Measurements from ENCODE around the gene LSM14A.

Gene LSM14A

DNA sequence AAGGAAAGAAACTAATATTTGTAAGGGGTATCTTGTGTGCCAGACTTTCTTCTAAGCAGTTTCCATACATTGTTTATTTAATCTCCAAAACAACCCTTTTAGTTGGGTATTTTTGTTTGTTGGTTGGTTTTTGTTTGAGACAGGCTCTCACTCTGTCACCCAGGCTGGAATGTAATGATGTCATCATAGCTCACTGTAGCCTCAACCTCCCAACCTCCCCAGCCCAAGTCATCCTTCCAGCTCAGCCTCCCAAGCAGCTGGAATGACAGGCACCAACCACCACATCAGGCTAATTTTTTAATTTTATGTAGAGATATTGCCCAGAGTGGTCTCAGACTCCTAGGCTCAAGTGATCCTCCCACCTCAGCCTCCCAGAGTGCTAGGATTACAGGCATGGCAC is 41.2 kb upstream of the LSM14A start (continued):
- TF ChIP-seq ZSCAN23 (tag by site-specific recombination; IDR thresholded peaks at IDR 0.05) (no peak), ZNF175 (tag by site-specific recombination; IDR thresholded peaks at IDR 0.05) (no peak), HOXC10 (CRISPR knock-in tag; IDR thresholded peaks at IDR 0.05) (no peak), ZNF610 (tag by site-specific recombination; IDR thresholded peaks at IDR 0.05; ENCODE audit: borderline replicate concordance) (no peak), SP7 (tag by site-specific recombination; IDR thresholded peaks at IDR 0.05) (0 out of 2 replicates have a peak, but pooled peaks have one; percentile 16), ZNF274 (IDR thresholded peaks at IDR 0.05; ENCODE audit: low read length) (no peak), ZNF274 (tag by site-specific recombination; IDR thresholded peaks at IDR 0.05; ENCODE audit: borderline replicate concordance) (no peak), GLIS2 (tag by site-specific recombination; IDR thresholded peaks at IDR 0.05) (no peak), HOXA7 (CRISPR knock-in tag; IDR thresholded peaks at IDR 0.05; ENCODE audit: borderline replicate concordance) (no peak), RBAK (tag by site-specific recombination; IDR thresholded peaks at IDR 0.05) (no peak), HOXD13 (CRISPR knock-in tag; IDR thresholded peaks at IDR 0.05; ENCODE audit: borderline replicate concordance) (no peak), ZFP69B (tag by site-specific recombination; IDR thresholded peaks at IDR 0.05) (no peak), OVOL3 (tag by site-specific recombination; IDR thresholded peaks at IDR 0.05) (no peak), ZNF335 (tag by site-specific recombination; conservative IDR thresholded peaks at IDR 0.05) (peak; percentile 45; the same call in 1 of the 2 replicates), ZNF266 (tag by site-specific recombination; IDR thresholded peaks at IDR 0.05; ENCODE audit: low read depth) (no peak), ZNF19 (tag by site-specific recombination; IDR thresholded peaks at IDR 0.05; ENCODE audit: low read depth) (no peak), ZNF112 (tag by site-specific recombination; IDR thresholded peaks at IDR 0.05) (no peak), MZF1 (tag by site-specific recombination; IDR thresholded peaks at IDR 0.05; ENCODE audit: borderline replicate concordance) (no peak), ZNF654 (tag by site-specific recombination; IDR thresholded peaks at IDR 0.05; ENCODE audit: low read depth) (no peak), ZNF16 (tag by site-specific recombination; IDR thresholded peaks at IDR 0.05; ENCODE audit: low read depth) (no peak), ZNF585B (tag by site-specific recombination; IDR thresholded peaks at IDR 0.05) (no peak), ZNF548 (tag by site-specific recombination; IDR thresholded peaks at IDR 0.05) (no peak), ZNF501 (tag by site-specific recombination; IDR thresholded peaks at IDR 0.05) (no peak), ZBTB48 (tag by site-specific recombination; IDR thresholded peaks at IDR 0.05) (no peak), IKZF3 (tag by site-specific recombination; IDR thresholded peaks at IDR 0.05) (no peak), ZNF174 (tag by site-specific recombination; IDR thresholded peaks at IDR 0.05) (no peak), WT1 (tag by site-specific recombination; IDR thresholded peaks at IDR 0.05) (peak; percentile 62; the same call in 1 of the 2 replicates), ZNF670 (tag by site-specific recombination; IDR thresholded peaks at IDR 0.05; ENCODE audit: low read depth) (no peak), OSR2 (tag by site-specific recombination; IDR thresholded peaks at IDR 0.05) (no peak), ZNF571 (tag by site-specific recombination; IDR thresholded peaks at IDR 0.05) (no peak), GLI2 (tag by site-specific recombination; IDR thresholded peaks at IDR 0.05; ENCODE audit: borderline replicate concordance, low read depth) (no peak)
- TF ChIP-seq, protein P1, sequence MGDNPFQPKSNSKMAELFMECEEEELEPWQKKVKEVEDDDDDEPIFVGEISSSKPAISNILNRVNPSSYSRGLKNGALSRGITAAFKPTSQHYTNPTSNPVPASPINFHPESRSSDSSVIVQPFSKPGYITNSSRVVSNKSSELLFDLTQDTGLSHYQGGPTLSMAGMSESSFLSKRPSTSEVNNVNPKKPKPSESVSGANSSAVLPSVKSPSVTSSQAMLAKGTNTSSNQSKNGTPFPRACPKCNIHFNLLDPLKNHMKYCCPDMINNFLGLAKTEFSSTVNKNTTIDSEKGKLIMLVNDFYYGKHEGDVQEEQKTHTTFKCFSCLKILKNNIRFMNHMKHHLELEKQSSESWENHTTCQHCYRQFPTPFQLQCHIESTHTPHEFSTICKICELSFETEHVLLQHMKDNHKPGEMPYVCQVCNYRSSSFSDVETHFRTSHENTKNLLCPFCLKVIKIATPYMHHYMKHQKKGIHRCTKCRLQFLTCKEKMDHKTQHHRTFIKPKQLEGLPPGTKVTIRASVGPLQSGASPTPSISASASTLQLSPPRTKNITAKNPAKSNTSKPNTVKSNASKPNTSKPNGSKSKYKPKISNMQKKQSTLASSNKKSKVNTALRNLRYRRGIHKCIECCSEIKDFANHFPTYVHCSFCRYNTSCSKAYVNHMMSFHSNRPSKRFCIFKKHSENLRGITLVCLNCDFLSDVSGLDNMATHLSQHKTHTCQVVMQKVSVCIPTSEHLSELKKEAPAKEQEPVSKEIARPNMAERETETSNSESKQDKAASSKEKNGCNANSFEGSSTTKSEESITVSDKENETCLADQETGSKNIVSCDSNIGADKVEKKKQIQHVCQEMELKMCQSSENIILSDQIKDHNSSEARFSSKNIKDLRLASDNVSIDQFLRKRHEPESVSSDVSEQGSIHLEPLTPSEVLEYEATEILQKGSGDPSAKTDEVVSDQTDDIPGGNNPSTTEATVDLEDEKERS (tag by site-specific recombination; IDR thresholded peaks at IDR 0.05): no peak
- TF ChIP-seq, protein P2, sequence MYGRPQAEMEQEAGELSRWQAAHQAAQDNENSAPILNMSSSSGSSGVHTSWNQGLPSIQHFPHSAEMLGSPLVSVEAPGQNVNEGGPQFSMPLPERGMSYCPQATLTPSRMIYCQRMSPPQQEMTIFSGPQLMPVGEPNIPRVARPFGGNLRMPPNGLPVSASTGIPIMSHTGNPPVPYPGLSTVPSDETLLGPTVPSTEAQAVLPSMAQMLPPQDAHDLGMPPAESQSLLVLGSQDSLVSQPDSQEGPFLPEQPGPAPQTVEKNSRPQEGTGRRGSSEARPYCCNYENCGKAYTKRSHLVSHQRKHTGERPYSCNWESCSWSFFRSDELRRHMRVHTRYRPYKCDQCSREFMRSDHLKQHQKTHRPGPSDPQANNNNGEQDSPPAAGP (tag by site-specific recombination; IDR thresholded peaks at IDR 0.05): 0 out of 2 replicates have a peak, but pooled peaks have one; percentile 20
- TF ChIP-seq, protein P3, sequence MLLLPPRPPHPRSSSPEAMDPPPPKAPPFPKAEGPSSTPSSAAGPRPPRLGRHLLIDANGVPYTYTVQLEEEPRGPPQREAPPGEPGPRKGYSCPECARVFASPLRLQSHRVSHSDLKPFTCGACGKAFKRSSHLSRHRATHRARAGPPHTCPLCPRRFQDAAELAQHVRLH (tag by site-specific recombination; IDR thresholded peaks at IDR 0.05): no peak
- TF ChIP-seq, protein P4, sequence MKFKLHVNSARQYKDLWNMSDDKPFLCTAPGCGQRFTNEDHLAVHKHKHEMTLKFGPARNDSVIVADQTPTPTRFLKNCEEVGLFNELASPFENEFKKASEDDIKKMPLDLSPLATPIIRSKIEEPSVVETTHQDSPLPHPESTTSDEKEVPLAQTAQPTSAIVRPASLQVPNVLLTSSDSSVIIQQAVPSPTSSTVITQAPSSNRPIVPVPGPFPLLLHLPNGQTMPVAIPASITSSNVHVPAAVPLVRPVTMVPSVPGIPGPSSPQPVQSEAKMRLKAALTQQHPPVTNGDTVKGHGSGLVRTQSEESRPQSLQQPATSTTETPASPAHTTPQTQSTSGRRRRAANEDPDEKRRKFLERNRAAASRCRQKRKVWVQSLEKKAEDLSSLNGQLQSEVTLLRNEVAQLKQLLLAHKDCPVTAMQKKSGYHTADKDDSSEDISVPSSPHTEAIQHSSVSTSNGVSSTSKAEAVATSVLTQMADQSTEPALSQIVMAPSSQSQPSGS (tag by site-specific recombination; IDR thresholded peaks at IDR 0.05; ENCODE audit: low read depth): peak; percentile 96
- TF ChIP-seq, protein P5, sequence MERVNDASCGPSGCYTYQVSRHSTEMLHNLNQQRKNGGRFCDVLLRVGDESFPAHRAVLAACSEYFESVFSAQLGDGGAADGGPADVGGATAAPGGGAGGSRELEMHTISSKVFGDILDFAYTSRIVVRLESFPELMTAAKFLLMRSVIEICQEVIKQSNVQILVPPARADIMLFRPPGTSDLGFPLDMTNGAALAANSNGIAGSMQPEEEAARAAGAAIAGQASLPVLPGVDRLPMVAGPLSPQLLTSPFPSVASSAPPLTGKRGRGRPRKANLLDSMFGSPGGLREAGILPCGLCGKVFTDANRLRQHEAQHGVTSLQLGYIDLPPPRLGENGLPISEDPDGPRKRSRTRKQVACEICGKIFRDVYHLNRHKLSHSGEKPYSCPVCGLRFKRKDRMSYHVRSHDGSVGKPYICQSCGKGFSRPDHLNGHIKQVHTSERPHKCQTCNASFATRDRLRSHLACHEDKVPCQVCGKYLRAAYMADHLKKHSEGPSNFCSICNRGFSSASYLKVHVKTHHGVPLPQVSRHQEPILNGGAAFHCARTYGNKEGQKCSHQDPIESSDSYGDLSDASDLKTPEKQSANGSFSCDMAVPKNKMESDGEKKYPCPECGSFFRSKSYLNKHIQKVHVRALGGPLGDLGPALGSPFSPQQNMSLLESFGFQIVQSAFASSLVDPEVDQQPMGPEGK (tag by site-specific recombination; IDR thresholded peaks at IDR 0.05): peak; percentile 40; the same call in 1 of the 2 replicates
